H1 (cell line): Measurements from ENCODE around the gene CCDC183. TPM values are rescaled to one million over a fixed set of nuclear protein-coding genes. Genes with fewer than 3 reads are reported as not detected.
A peak's percentile ranks its signal among the peaks of the same experiment; 100 is the strongest.

Experiments
- CTCF ChIA-PET: fragments of 300-600 bp; sonication (Branson Sonifier 250); formaldehyde crosslinking; loops from one replicate; lab custom pipeline; 2021; ENCODE audit not compliant: partially characterized antibody; lab: Charles Lee
- POLR2A ChIA-PET: fragments of 300-600 bp; sonication (Branson Sonifier 250); formaldehyde crosslinking; loops from one replicate; lab custom pipeline; 2021; ENCODE audit warnings: inconsistent platforms; ENCODE audit not compliant: partially characterized antibody; lab: Charles Lee
- DNase-seq, 2 experiments: peaks; one replicate each; pipeline versions ENCODE4 v3.0.0 to v3.0.0-alpha.2; 2010 to 2022; ENCODE audit warnings: low spot score in 2 of 2, low read depth in 1 of 2, mixed read lengths in 1 of 2
- FAIRE-seq: peaks from 2 replicates; lab custom pipeline; 2011; peaks lifted over from hg19 to GRCh38; lab: Jason Lieb, UNC
- H2AFZ ChIP-seq: 2 replicates; pipeline ENCODE4 v1.8.1; 2012; ENCODE audit warnings: low read length, inconsistent platforms
- H2AK5ac ChIP-seq: 2 replicates; pipeline ENCODE4 v1.6.1; 2013; ENCODE audit warnings: low read depth, low read length
- H2BK120ac ChIP-seq: replicated peaks from 2 replicates; pipeline ENCODE3; 2013; ENCODE audit warnings: low read depth, low read length, inconsistent platforms
- H2BK12ac ChIP-seq: 2 replicates; pipeline ENCODE4 v1.6.1; 2013; ENCODE audit warnings: low read depth, low read length
- H2BK15ac ChIP-seq: 2 replicates; pipeline ENCODE4 v1.6.1; 2013; ENCODE audit warnings: low read length
- H2BK20ac ChIP-seq: 2 replicates; pipeline ENCODE4 v1.6.1; 2013; ENCODE audit warnings: low read length
- H2BK5ac ChIP-seq: 2 replicates; pipeline ENCODE4 v1.6.1; 2013; ENCODE audit warnings: low read depth, low read length
- H3K14ac ChIP-seq: 2 replicates; pipeline ENCODE4 v1.6.1; 2013; ENCODE audit warnings: inconsistent platforms; ENCODE audit not compliant: insufficient read length
- H3K18ac ChIP-seq: 2 replicates; pipeline ENCODE4 v1.6.1; 2013; ENCODE audit warnings: low read length; ENCODE audit errors: extremely low read depth
- H3K23ac ChIP-seq: 2 replicates; pipeline ENCODE4 v1.6.1; 2013; ENCODE audit warnings: inconsistent platforms; ENCODE audit not compliant: insufficient read length
- H3K23me2 ChIP-seq: 2 replicates; pipeline ENCODE4 v1.6.1; 2013; ENCODE audit warnings: low read depth, low read length
- H3K27ac ChIP-seq: 2 replicates; pipeline ENCODE4 v1.6.1; 2011; ENCODE audit warnings: low read depth, low read length, inconsistent platforms
- H3K27me3 ChIP-seq, 4 experiments: replicated peaks in 1 of 4; 1 replicate in 1 of 4; 2 replicates in 3 of 4; pipeline versions ENCODE4 v1.6.1 to v1.8.1; 2011 to 2013; ENCODE audit warnings: low read length in 3 of 4, mild to moderate bottlenecking in 3 of 4, inconsistent platforms in 2 of 4, mixed read lengths in 2 of 4, moderate library complexity in 1 of 4; ENCODE audit not compliant: control insufficient read depth in 3 of 4, insufficient read depth in 3 of 4; ENCODE audit errors: extremely low read depth in 1 of 4
- H3K36me3 ChIP-seq, 4 experiments: 2 replicates each; pipeline versions ENCODE4 v1.6.1 to v1.8.1; 2011 to 2013; ENCODE audit warnings: mild to moderate bottlenecking in 4 of 4, low read length in 3 of 4, moderate library complexity in 2 of 4, control low read depth in 1 of 4, inconsistent platforms in 1 of 4; ENCODE audit not compliant: insufficient read depth in 4 of 4, control insufficient read depth in 2 of 4
- H3K4ac ChIP-seq: replicated peaks from 2 replicates; pipeline ENCODE3; 2013; ENCODE audit warnings: low read length, low read depth, mixed read lengths, inconsistent platforms; ENCODE audit not compliant: insufficient read length
- H3K4me1 ChIP-seq, 4 experiments: replicated peaks in 1 of 4; 1 replicate in 1 of 4; 2 replicates in 3 of 4; pipeline versions ENCODE4 v1.6.1 to v1.8.1; 2011 to 2013; ENCODE audit warnings: low read length in 3 of 4, inconsistent platforms in 2 of 4, mixed read lengths in 1 of 4; ENCODE audit not compliant: insufficient read depth in 4 of 4, control insufficient read depth in 3 of 4
- H3K4me2 ChIP-seq, 2 experiments: 2 replicates each; pipeline versions ENCODE4 v1.6.1 to v1.8.1; 2011 to 2013; ENCODE audit warnings: low read depth in 2 of 2, low read length in 2 of 2, control low read depth in 1 of 2, inconsistent platforms in 1 of 2, mild to moderate bottlenecking in 1 of 2; ENCODE audit not compliant: insufficient read depth in 1 of 2
- H3K4me3 ChIP-seq, 4 experiments: fragments of 200-600, 300-600 bp in 1 of 4; sonication (generic), shearing (Covaris generic), sonication (Bioruptor Twin) in 1 of 4; 2 replicates each; pipeline versions ENCODE4 v1.5.1 to v1.8.1; 2011 to 2016; ENCODE audit warnings: low read length in 4 of 4, low read depth in 3 of 4, control low read depth in 2 of 4, inconsistent platforms in 2 of 4, mild to moderate bottlenecking in 2 of 4, mixed read lengths in 1 of 4, moderate library complexity in 1 of 4; ENCODE audit not compliant: insufficient read depth in 2 of 4; ENCODE audit errors: extremely low read depth in 1 of 4
- H3K56ac ChIP-seq: replicated peaks from 2 replicates; pipeline ENCODE3; 2013; ENCODE audit warnings: low read depth, mild to moderate bottlenecking, mixed read lengths, low read length, inconsistent platforms; ENCODE audit not compliant: insufficient read length
- H3K79me1 ChIP-seq: 2 replicates; pipeline ENCODE4 v1.6.1; 2013; ENCODE audit warnings: low read depth, low read length, control low read depth
- H3K79me2 ChIP-seq, 2 experiments: 2 replicates each; pipeline versions ENCODE4 v1.6.1 to v1.8.1; 2012 to 2013; ENCODE audit warnings: low read length in 2 of 2, mild to moderate bottlenecking in 2 of 2, inconsistent platforms in 1 of 2; ENCODE audit not compliant: insufficient read depth in 2 of 2, control insufficient read depth in 1 of 2
- H3K9ac ChIP-seq, 4 experiments: replicated peaks in 1 of 4; 1 replicate in 1 of 4; 2 replicates in 3 of 4; pipeline versions ENCODE4 v1.6.1 to v1.8.1; 2011 to 2013; ENCODE audit warnings: low read depth in 3 of 4, low read length in 3 of 4, control low read depth in 2 of 4, mild to moderate bottlenecking in 2 of 4, moderate library complexity in 2 of 4, inconsistent platforms in 1 of 4; ENCODE audit errors: extremely low read depth in 1 of 4
- H3K9me3 ChIP-seq, 2 experiments: 2 replicates each; pipeline versions ENCODE4 v1.6.1 to v1.8.1; 2012 to 2013; ENCODE audit warnings: mild to moderate bottlenecking in 2 of 2, moderate library complexity in 2 of 2, control low read depth in 1 of 2, inconsistent platforms in 1 of 2, low read depth in 1 of 2, low read length in 1 of 2, mixed read lengths in 1 of 2; ENCODE audit not compliant: insufficient read depth in 2 of 2
- H4K20me1 ChIP-seq, 2 experiments: replicated peaks in 1 of 2; 2 replicates each; pipeline versions ENCODE3 to v1.8.1; 2011 to 2013; ENCODE audit warnings: inconsistent platforms in 2 of 2, low read length in 2 of 2, mild to moderate bottlenecking in 1 of 2; ENCODE audit not compliant: insufficient read depth in 2 of 2, control insufficient read depth in 1 of 2
- H4K5ac ChIP-seq: 2 replicates; pipeline ENCODE4 v1.6.1; 2013; ENCODE audit warnings: low read length, low read depth, mixed read lengths, inconsistent platforms; ENCODE audit not compliant: insufficient read length
- H4K8ac ChIP-seq: 2 replicates; pipeline ENCODE4 v1.8.0; 2013; ENCODE audit warnings: mild to moderate bottlenecking, moderate library complexity, low read length, inconsistent platforms; ENCODE audit not compliant: insufficient read depth; ENCODE audit errors: extremely low read depth
- H4K91ac ChIP-seq: replicated peaks from 2 replicates; pipeline ENCODE3; 2013; ENCODE audit warnings: low read length, mixed read lengths, inconsistent platforms; ENCODE audit not compliant: insufficient read length
- CEBPB ChIP-seq: IDR thresholded peaks from 2 replicates; pipeline ENCODE4 v1.6.1; 2012; ENCODE audit warnings: low read depth, low read length
- GTF2F1 ChIP-seq: IDR thresholded peaks from 2 replicates; pipeline ENCODE4 v1.6.1; 2012; ENCODE audit warnings: low read depth, low read length, improper control_type of control experiment, borderline replicate concordance
- MAFK ChIP-seq: IDR thresholded peaks from 2 replicates; pipeline ENCODE4 v1.6.1; 2012; ENCODE audit warnings: low read depth, mild to moderate bottlenecking, improper control_type of control experiment, low read length
- POLR2AphosphoS5 ChIP-seq: IDR thresholded peaks from 2 replicates; pipeline ENCODE4 v1.6.1; 2011; ENCODE audit warnings: low read depth, low read length
- RFX5 ChIP-seq: IDR thresholded peaks from 2 replicates; pipeline ENCODE4 v1.6.1; 2011; ENCODE audit warnings: low read depth, low read length, improper control_type of control experiment, borderline replicate concordance
- RXRA ChIP-seq: IDR thresholded peaks from 2 replicates; pipeline ENCODE4 v1.6.1; 2011; ENCODE audit warnings: low read depth, mild to moderate bottlenecking, low read length, moderate library complexity; ENCODE audit not compliant: insufficient read depth
- SAP30 ChIP-seq: fragments of 300-600 bp; sonication (generic); IDR thresholded peaks from 2 replicates; pipeline ENCODE4 v1.7.1; 2012; ENCODE audit warnings: low read length, moderate library complexity, mild to moderate bottlenecking, inconsistent platforms; ENCODE audit not compliant: insufficient read depth, insufficient replicate concordance
- TBP ChIP-seq: IDR thresholded peaks from 2 replicates; pipeline ENCODE4 v1.6.1; 2011; ENCODE audit warnings: low read depth, low read length, improper control_type of control experiment
- TEAD4 ChIP-seq: IDR thresholded peaks from 2 replicates; pipeline ENCODE4 v1.6.1; 2012; ENCODE audit warnings: low read depth, low read length, inconsistent platforms, mixed read lengths
- whole genome bisulfite sequencing, 2 experiments: shearing (Covaris generic) in 1 of 2; methylation state at CpG; one replicate each; pipeline versions ENCODE4 v1.1.6 to v1.1.7; 2013 to 2015; ENCODE audit warnings: low lambda C conversion rate in 2 of 2, mixed read lengths in 2 of 2, inconsistent platforms in 1 of 2, low coverage in 1 of 2, missing lambda C conversion rate in 1 of 2; ENCODE audit not compliant: insufficient replicate concordance in 2 of 2, insufficient coverage in 1 of 2, insufficient read length in 1 of 2; ENCODE audit errors: extremely low coverage in 1 of 2, missing lambda C conversion rate in 1 of 2; 5-methylcytosine and 5-hydroxymethylcytosine counted together
- long read RNA-seq, 2 experiments: library from RNA in 1 of 2; library from capped mRNA in 1 of 2; stranded (forward); transcript quantifications; one replicate each; pipeline ENCODE4 v2.0.0, GENCODE V29; 2021; ENCODE audit warnings: inconsistent platforms in 1 of 2
- polyA minus RNA-seq, 3 experiments: library from RNA; depleted of rRNA, polyadenylated mRNA; stranded (reverse); fragments of >200 nt; gene quantifications; 1 replicate in 2 of 3; 2 replicates in 1 of 3; pipeline ENCODE4 v1.2.3, GENCODE V29; 2011
- polyA plus RNA-seq, 7 experiments: library from polyadenylated mRNA; depleted of rRNA in 3 of 7; stranded (reverse) in 5 of 7; unstranded in 2 of 7; fragments of >200 nt in 5 of 7; fragments of 200-250 nt in 2 of 7; gene quantifications; 1 replicate in 5 of 7; 2 replicates in 1 of 7; 4 replicates in 1 of 7; pipeline versions ENCODE4 v1.2.1 to v1.2.3, GENCODE V29; 2011 to 2013; ENCODE audit warnings: missing spikeins in 2 of 7, mixed read lengths in 2 of 7
- total RNA-seq: library from RNA; stranded (reverse); fragmentation: NEBNext Ultra II Directional; extraction: Animal tissue kit (Norgen Biotek cat#: 25700); gene quantifications from 2 replicates; pipeline ENCODE4 v1.2.1, GENCODE V29; 2021
- TF ChIP-seq, protein P1 (sequence below): IDR thresholded peaks from 2 replicates; pipeline ENCODE4 v1.6.1; 2011; ENCODE audit warnings: low read length, improper control_type of control experiment

CCDC183 gene
- 0.78 and 1.6 TPM in 2 replicates for total RNA-seq
- polyA plus RNA-seq (2011; rRNA removed): 0.51 and 1.1 TPM in 2 replicates
- 1.8 TPM for polyA plus RNA-seq (2011; cell fraction: cytosol; rRNA removed)
- 9.9 TPM for polyA plus RNA-seq (2011; cell fraction: nucleus; rRNA removed)
- 2.0 to 2.4 TPM (median 2.2 TPM) in 4 replicates for polyA plus RNA-seq (2012, experiment 1 of 2)
- polyA plus RNA-seq (2012, experiment 2 of 2): 0.16 TPM
- polyA plus RNA-seq (2013, experiment 1 of 2): 0.91 TPM
- 1.4 TPM for polyA plus RNA-seq (2013, experiment 2 of 2)
- polyA minus RNA-seq (2011; rRNA and poly(A)+ RNA removed): 0.44 and 0.59 TPM in 2 replicates
- polyA minus RNA-seq (2011; cell fraction: cytosol; rRNA and poly(A)+ RNA removed): not detected
- polyA minus RNA-seq (2011; cell fraction: nucleus; rRNA and poly(A)+ RNA removed): 1.4 TPM
- long read RNA-seq, experiment 1: 0 reads
- long read RNA-seq, experiment 2: 0 reads

DNA sequence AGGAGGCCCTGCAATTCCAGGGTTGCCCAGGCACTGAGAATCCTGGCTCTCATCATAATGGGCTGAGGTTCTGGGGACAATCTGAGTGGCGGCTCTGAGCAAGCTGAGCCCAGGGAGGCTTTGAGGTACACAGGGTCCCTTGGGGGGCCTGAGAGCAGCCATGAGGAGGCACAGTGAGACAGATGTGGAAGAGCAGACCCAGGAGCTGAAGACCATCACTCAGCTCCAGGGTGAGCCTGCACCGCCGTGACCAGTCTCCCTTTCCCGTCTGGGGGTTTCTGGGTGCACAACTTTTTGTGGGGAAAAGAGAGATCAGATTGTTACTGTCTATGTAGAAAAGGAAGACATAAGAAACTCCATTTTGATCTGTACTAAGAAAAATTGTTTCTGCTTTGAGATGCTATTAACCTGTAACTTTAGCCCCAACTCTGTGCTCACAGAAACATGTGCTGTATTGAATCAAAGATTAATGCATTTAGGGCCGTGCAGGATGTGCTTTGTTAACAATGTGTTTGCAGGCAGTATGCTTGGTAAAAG, at the start of gene CCDC183:
TSS of gene CCDC183 (plus strand) at position 101 of the 537 bp plus-strand sequence. CDS start at position 161, 60 bp downstream.
- DNase-seq (no peak), FAIRE-seq (no peak)
- H2AK5ac ChIP-seq: no peak within 1 kb of the TSS
- no peaks in the 10 kb centered on the region; the same call in 1 of the 2 replicates for H3K79me1 ChIP-seq
- H3K27me3 ChIP-seq: peaks cover 0 to 16% (median 10%) of the 10 kb centered on the region in 4 experiments; a peak in 5 of 7 replicates
- no peak within 1 kb of the TSS; the same call in 1 of the 2 replicates for H2BK12ac ChIP-seq
- H3K4me3 ChIP-seq: no peak within 1 kb of the TSS
- H3K36me3 ChIP-seq: no peaks in the 10 kb centered on the region
- no peak within 1 kb of the TSS for H4K5ac ChIP-seq
- WGBS, 2 experiments: 81% methylated on average over 5 of the region's 5 CpGs; no CpG with 5 or more reads in 1 of the 2 experiments
- no peak within 1 kb of the TSS for H2BK15ac ChIP-seq
- no peak within 1 kb of the TSS for H2BK20ac ChIP-seq
- H2AFZ ChIP-seq: no peak within 1 kb of the TSS
- peaks cover 0 to 8% of the 10 kb centered on the region in 2 experiments for H4K20me1 ChIP-seq
- H3K4ac ChIP-seq: no peak within 1 kb of the TSS
- no peaks in the 10 kb centered on the region for H3K9me3 ChIP-seq
- CTCF ChIA-PET: interaction anchor here (0.6 to 1.2 kb wide), 5 partner anchors 9 to 647 kb away, joined by 3 to 6 read pairs (median 3); no protein-coding TSS in a partner anchor
- H2BK120ac ChIP-seq: no peak within 1 kb of the TSS
- no peak within 1 kb of the TSS for H3K9ac ChIP-seq
- H3K79me2 ChIP-seq: no peaks in the 10 kb centered on the region
- H3K23me2 ChIP-seq: peaks cover 15% of the 10 kb centered on the region; the same call in 1 of the 2 replicates
- POLR2A ChIA-PET: interaction anchor here (1.6 kb wide), 1 partner anchor 11 kb away, joined by 5 read pairs; no protein-coding TSS in a partner anchor
- H4K91ac ChIP-seq: peak within 1 kb of the TSS; percentile 40
- H4K8ac ChIP-seq: no peak within 1 kb of the TSS; the same call in 1 of the 2 replicates
- no peak within 1 kb of the TSS for H3K56ac ChIP-seq
- H2BK5ac ChIP-seq: no peak within 1 kb of the TSS
- H3K27ac ChIP-seq: no peak within 1 kb of the TSS
- H3K14ac ChIP-seq: no peak within 1 kb of the TSS
- no peak within 1 kb of the TSS for H3K4me2 ChIP-seq
- H3K23ac ChIP-seq: no peak within 1 kb of the TSS
- H3K18ac ChIP-seq: no peak within 1 kb of the TSS
- H3K4me1 ChIP-seq: peaks cover 0 to 17% (median 13%) of the 10 kb centered on the region in 4 experiments; a peak in 6 of 7 replicates
- no peak for TF ChIP-seq GTF2F1
- no peak for TF ChIP-seq TBP
- no peak for TF ChIP-seq MAFK
- TF ChIP-seq CEBPB: no peak
- no peak for TF ChIP-seq RXRA
- no peak for TF ChIP-seq SAP30
- no peak for TF ChIP-seq RFX5
- TF ChIP-seq POLR2AphosphoS5: no peak
- TF ChIP-seq, protein P1, sequence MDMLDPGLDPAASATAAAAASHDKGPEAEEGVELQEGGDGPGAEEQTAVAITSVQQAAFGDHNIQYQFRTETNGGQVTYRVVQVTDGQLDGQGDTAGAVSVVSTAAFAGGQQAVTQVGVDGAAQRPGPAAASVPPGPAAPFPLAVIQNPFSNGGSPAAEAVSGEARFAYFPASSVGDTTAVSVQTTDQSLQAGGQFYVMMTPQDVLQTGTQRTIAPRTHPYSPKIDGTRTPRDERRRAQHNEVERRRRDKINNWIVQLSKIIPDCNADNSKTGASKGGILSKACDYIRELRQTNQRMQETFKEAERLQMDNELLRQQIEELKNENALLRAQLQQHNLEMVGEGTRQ: no peak
- no peak for TF ChIP-seq TEAD4
